Measurements from ENCODE around the gene DIP2C.

The DIP2C gene

DNA sequence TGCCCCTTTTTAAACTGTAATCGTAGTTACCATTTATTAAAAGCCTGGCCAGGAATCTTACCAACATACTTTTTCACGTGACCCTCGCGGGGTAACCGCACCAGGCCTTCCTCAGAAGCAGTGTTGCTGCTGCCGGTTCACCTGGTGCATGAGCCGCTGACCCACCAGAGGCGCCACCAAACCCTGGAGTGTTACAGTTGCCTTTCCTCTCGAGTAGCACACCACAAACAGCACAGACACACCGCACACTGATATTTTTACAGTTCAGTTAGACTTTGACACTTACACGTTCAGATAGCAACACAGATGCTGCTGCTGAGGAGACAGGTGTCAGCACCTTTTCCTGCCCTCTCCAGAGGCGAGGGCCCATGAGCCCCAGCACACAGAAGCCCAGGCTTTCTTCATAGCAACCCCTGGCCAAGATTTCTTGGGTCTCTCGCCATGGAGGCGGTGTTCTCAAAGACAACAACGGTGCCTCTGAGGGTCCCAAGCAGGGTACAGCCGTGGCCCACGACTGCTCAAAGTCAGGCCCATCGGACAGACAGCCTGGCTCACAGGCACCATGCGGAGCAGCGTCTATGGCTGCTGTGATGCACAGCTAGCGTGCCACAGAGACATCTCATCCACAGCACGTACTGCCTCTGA lies 123.1 kb downstream of the DIP2C start:
- peaks cover 12% of the 10 kb centered on the region for H3K9me3 ChIP-seq (ENCODE audit: control insufficient read depth, low read length)
- no peaks in the 10 kb centered on the region for H3K36me3 ChIP-seq (ENCODE audit: control insufficient read depth, insufficient read depth, low read length, severe bottlenecking)
- H3K4me1 ChIP-seq (ENCODE audit: control insufficient read depth, insufficient read depth, low read length) = peaks cover 2% of the 10 kb centered on the region
- no peak for DNase-seq (ENCODE audit: low read depth)
- no peak overlapping the region for H3K4me3 ChIP-seq (ENCODE audit: low read length)
- no peak overlapping the region for H3K9ac ChIP-seq (ENCODE audit: low read length)
- no peaks in the 10 kb centered on the region for H3K27me3 ChIP-seq (replicated peaks; ENCODE audit: control insufficient read depth, insufficient read depth, low read length)

DNA sequence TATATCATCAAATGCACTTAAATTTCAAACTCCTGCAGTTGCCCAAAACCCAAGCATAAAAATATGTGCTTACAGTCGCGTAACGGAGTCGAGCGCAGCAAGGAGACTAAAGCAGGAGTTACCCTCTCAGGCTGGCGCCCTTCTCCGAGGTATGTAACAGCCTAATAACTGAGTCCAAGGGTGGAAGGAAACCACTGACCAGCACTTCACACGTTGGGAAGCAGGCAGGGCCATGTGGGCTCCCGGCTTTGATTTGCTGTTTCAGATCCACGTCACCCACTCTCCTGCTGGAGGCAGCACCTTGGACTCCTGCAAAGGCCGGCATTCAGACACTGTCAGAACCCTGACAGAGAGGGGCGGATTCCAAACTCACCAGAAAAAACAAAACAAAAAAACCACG lies 123.8 kb downstream of the DIP2C start:
- H3K9me3 ChIP-seq (ENCODE audit: control insufficient read depth, low read length) = peaks cover 12% of the 10 kb centered on the region
- DNase-seq (ENCODE audit: low read depth) = no peak
- no peaks in the 10 kb centered on the region for H3K36me3 ChIP-seq (ENCODE audit: control insufficient read depth, insufficient read depth, low read length, severe bottlenecking)
- H3K27me3 ChIP-seq (replicated peaks; ENCODE audit: control insufficient read depth, insufficient read depth, low read length) = no peaks in the 10 kb centered on the region
- no peaks in the 10 kb centered on the region for H3K4me1 ChIP-seq (ENCODE audit: control insufficient read depth, insufficient read depth, low read length)
- no peak overlapping the region for H3K4me3 ChIP-seq (ENCODE audit: low read length)
- no peak overlapping the region for H3K9ac ChIP-seq (ENCODE audit: low read length)

DNA sequence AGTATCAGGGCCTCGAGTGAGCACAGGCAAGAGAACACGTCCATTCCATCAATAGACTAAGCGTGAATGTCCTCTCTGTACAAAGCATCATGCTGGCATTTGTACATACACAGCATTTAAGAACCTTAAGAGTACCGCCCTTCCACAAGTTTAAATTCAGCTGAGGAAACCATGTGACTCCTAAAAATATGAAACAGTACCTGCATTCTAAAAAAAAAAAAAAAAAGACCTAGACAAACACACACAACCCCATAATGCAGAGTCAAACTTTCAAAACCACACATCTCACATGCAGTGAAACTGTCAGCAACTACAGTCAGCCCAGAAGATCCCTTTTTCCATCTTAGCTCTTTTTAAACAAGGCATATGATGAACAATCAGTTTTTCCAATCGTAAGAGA lies 124.3 kb downstream of the DIP2C start:
- Histone ChIP-seq H3K27me3 (replicated peaks; ENCODE audit: control insufficient read depth, insufficient read depth, low read length) (no peaks in the 10 kb centered on the region), H3K9me3 (ENCODE audit: control insufficient read depth, low read length) (peaks cover 12% of the 10 kb centered on the region), H3K4me1 (ENCODE audit: control insufficient read depth, insufficient read depth, low read length) (no peaks in the 10 kb centered on the region), H3K9ac (ENCODE audit: low read length) (no peak overlapping the region), H3K4me3 (ENCODE audit: low read length) (no peak overlapping the region), H3K36me3 (ENCODE audit: control insufficient read depth, insufficient read depth, low read length, severe bottlenecking) (no peaks in the 10 kb centered on the region)
- no peak for DNase-seq (ENCODE audit: low read depth)

GRCh38 chr10:563827-564226 lies 125.6 kb downstream of the DIP2C start:
- no peaks in the 10 kb centered on the region for H3K27me3 ChIP-seq (replicated peaks; ENCODE audit: control insufficient read depth, insufficient read depth, low read length)
- no peak overlapping the region for H3K9ac ChIP-seq (ENCODE audit: low read length)
- H3K4me3 ChIP-seq (ENCODE audit: low read length) = no peak overlapping the region
- H3K4me1 ChIP-seq (ENCODE audit: control insufficient read depth, insufficient read depth, low read length) = no peaks in the 10 kb centered on the region
- peaks cover 6% of the 10 kb centered on the region for H3K9me3 ChIP-seq (ENCODE audit: control insufficient read depth, low read length)
- no peaks in the 10 kb centered on the region for H3K36me3 ChIP-seq (ENCODE audit: control insufficient read depth, insufficient read depth, low read length, severe bottlenecking)
- no peak for DNase-seq (ENCODE audit: low read depth)

DNA sequence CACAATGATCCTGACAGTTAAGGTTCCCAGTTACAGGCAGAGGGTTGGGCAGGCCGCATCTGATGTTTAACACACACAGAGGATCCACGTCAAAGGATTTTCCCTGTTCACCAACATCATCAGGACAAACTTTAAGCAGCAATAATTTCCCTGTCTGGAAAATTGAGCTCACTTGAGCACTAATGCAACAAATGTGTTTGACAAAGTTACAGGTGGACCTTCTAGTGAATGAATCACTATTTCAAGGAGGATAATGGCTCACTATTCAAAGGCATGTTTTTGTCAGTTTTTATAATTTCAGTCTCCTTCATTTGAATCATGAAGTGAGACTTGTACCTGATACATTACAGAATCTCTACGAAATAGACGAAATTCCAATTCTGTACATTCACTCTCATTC lies 127.3 kb downstream of the DIP2C start:
- no peak for DNase-seq (ENCODE audit: low read depth)
- no peaks in the 10 kb centered on the region for H3K27me3 ChIP-seq (replicated peaks; ENCODE audit: control insufficient read depth, insufficient read depth, low read length)
- no peak overlapping the region for H3K9ac ChIP-seq (ENCODE audit: low read length)
- H3K4me3 ChIP-seq (ENCODE audit: low read length) = no peak overlapping the region
- peaks cover 6% of the 10 kb centered on the region for H3K9me3 ChIP-seq (ENCODE audit: control insufficient read depth, low read length)
- no peaks in the 10 kb centered on the region for H3K4me1 ChIP-seq (ENCODE audit: control insufficient read depth, insufficient read depth, low read length)
- H3K36me3 ChIP-seq (ENCODE audit: control insufficient read depth, insufficient read depth, low read length, severe bottlenecking) = no peaks in the 10 kb centered on the region

DNA sequence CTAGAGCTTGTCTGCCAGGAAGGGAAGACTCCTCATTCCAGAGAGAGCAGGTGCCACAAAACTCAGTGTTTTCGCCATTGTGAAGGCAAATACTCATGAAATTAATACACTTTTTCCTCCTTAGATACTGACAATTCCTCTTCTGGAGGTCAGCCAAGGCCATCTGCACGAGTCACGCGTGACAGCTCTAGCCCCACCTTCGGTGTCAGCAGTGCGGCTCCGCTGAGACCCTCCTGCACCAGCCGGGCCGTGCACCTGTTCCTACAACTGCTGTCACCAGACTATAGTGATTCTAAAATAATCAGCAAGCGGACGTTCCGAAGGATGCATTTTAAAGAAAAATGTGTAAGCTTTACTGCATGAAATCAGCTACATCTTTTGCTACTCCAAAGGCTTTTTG lies 127.7 kb downstream of the DIP2C start:
- no peaks in the 10 kb centered on the region for H3K27me3 ChIP-seq (replicated peaks; ENCODE audit: control insufficient read depth, insufficient read depth, low read length)
- H3K9ac ChIP-seq (ENCODE audit: low read length) = no peak overlapping the region
- H3K9me3 ChIP-seq (ENCODE audit: control insufficient read depth, low read length) = peaks cover 6% of the 10 kb centered on the region
- H3K4me3 ChIP-seq (ENCODE audit: low read length) = no peak overlapping the region
- H3K4me1 ChIP-seq (ENCODE audit: control insufficient read depth, insufficient read depth, low read length) = no peaks in the 10 kb centered on the region
- H3K36me3 ChIP-seq (ENCODE audit: control insufficient read depth, insufficient read depth, low read length, severe bottlenecking) = no peaks in the 10 kb centered on the region
- no peak for DNase-seq (ENCODE audit: low read depth)

GRCh38 chr10:560314-560992 lies 129.0 kb downstream of the DIP2C start:
- Histone ChIP-seq H3K4me3 (ENCODE audit: low read length) (no peak overlapping the region), H3K27me3 (replicated peaks; ENCODE audit: control insufficient read depth, insufficient read depth, low read length) (no peaks in the 10 kb centered on the region), H3K9me3 (ENCODE audit: control insufficient read depth, low read length) (peaks cover 6% of the 10 kb centered on the region), H3K9ac (ENCODE audit: low read length) (no peak overlapping the region), H3K4me1 (ENCODE audit: control insufficient read depth, insufficient read depth, low read length) (no peaks in the 10 kb centered on the region), H3K36me3 (ENCODE audit: control insufficient read depth, insufficient read depth, low read length, severe bottlenecking) (no peaks in the 10 kb centered on the region)
- no peak for DNase-seq (ENCODE audit: low read depth)

DNA sequence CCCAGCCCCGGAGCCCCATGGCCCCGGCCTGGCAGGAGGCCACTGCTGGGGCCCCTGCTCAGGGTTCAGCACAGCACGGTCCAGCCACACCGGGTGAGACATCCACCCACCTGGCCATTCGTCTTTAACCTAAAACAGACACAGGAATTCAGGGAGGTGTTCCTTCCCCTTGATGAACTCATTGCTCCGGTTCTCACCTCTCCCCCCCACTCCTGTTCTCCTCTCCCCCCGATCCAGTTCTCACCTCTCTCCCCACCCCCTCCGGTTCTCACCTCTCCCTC lies 129.8 kb downstream of the DIP2C start:
- H3K9ac ChIP-seq (ENCODE audit: low read length) = no peak overlapping the region
- H3K9me3 ChIP-seq (ENCODE audit: control insufficient read depth, low read length) = peaks cover 6% of the 10 kb centered on the region
- H3K4me1 ChIP-seq (ENCODE audit: control insufficient read depth, insufficient read depth, low read length) = no peaks in the 10 kb centered on the region
- DNase-seq (ENCODE audit: low read depth) = no peak
- no peaks in the 10 kb centered on the region for H3K36me3 ChIP-seq (ENCODE audit: control insufficient read depth, insufficient read depth, low read length, severe bottlenecking)
- no peak overlapping the region for H3K4me3 ChIP-seq (ENCODE audit: low read length)
- no peaks in the 10 kb centered on the region for H3K27me3 ChIP-seq (replicated peaks; ENCODE audit: control insufficient read depth, insufficient read depth, low read length)

GRCh38 chr10:558891-559766 lies 130.3 kb downstream of the DIP2C start:
- Histone ChIP-seq H3K4me3 (ENCODE audit: low read length) (no peak overlapping the region), H3K4me1 (ENCODE audit: control insufficient read depth, insufficient read depth, low read length) (no peaks in the 10 kb centered on the region), H3K9me3 (ENCODE audit: control insufficient read depth, low read length) (peaks cover 6% of the 10 kb centered on the region), H3K27me3 (replicated peaks; ENCODE audit: control insufficient read depth, insufficient read depth, low read length) (no peaks in the 10 kb centered on the region), H3K9ac (ENCODE audit: low read length) (no peak overlapping the region), H3K36me3 (ENCODE audit: control insufficient read depth, insufficient read depth, low read length, severe bottlenecking) (no peaks in the 10 kb centered on the region)
- no peak for DNase-seq (ENCODE audit: low read depth)

DNA sequence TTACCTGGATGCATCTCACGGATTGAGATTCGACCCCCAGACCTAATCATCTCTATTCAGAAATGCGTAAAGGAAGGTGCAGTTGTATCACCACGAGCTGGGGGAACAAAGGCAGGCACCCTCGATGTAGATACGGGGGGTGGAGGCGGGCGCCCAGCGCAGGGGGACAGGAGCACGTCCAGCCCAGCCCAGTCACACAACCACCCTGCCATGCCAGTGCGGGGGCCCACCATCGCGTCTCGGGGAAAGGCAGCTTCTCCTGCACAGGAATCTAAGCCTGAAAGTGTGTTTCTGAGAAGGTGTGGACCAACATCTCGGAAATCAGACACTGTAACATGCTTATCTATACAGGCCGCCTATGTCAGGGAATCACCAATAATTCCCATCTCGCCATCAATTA lies 131.1 kb downstream of the DIP2C start:
- Histone ChIP-seq H3K36me3 (ENCODE audit: control insufficient read depth, insufficient read depth, low read length, severe bottlenecking) (no peaks in the 10 kb centered on the region), H3K27me3 (replicated peaks; ENCODE audit: control insufficient read depth, insufficient read depth, low read length) (no peaks in the 10 kb centered on the region), H3K4me1 (ENCODE audit: control insufficient read depth, insufficient read depth, low read length) (no peaks in the 10 kb centered on the region), H3K9ac (ENCODE audit: low read length) (no peak overlapping the region), H3K4me3 (ENCODE audit: low read length) (no peak overlapping the region), H3K9me3 (ENCODE audit: control insufficient read depth, low read length) (peaks cover 1% of the 10 kb centered on the region)
- no peak for DNase-seq (ENCODE audit: low read depth)

- no peaks in the 10 kb centered on the region for H3K27me3 ChIP-seq (replicated peaks; ENCODE audit: control insufficient read depth, insufficient read depth, low read length)
- no peak overlapping the region for H3K9ac ChIP-seq (ENCODE audit: low read length)
- no peaks in the 10 kb centered on the region for H3K36me3 ChIP-seq (ENCODE audit: control insufficient read depth, insufficient read depth, low read length, severe bottlenecking)
- H3K4me1 ChIP-seq (ENCODE audit: control insufficient read depth, insufficient read depth, low read length) = no peaks in the 10 kb centered on the region
- no peaks in the 10 kb centered on the region for H3K9me3 ChIP-seq (ENCODE audit: control insufficient read depth, low read length)
- H3K4me3 ChIP-seq (ENCODE audit: low read length) = no peak overlapping the region
- DNase-seq (ENCODE audit: low read depth) = no peak
These were observed 131.6 kb downstream of the DIP2C start for GRCh38 chr10:557792-558328.

Data from adipocyte (in vitro differentiated cells).